NCI-H82 treated with DMSO at 0.1 percent for 48 hours (cell line): ENCODE data around the gene PSME3IP1.

Source experiments
- DNase-seq: peaks from one replicate; lab custom pipeline; 2025; ENCODE audit not compliant: unreplicated experiment; lab: John Stamatoyannopoulos, UW

PSME3IP1 gene

GRCh38 chr16:57169327-57169726, 16.5 kb downstream of the PSME3IP1 start:
- DNase-seq = no peak

- no peak for DNase-seq
Measured at GRCh38 chr16:57167953-57168352, 17.9 kb downstream of the PSME3IP1 start.

GRCh38 chr16:57167538-57167937, 18.3 kb downstream of the PSME3IP1 start:
- DNase-seq = no peak

- DNase-seq = no peak
Measured at GRCh38 chr16:57166951-57167350, 18.9 kb downstream of the PSME3IP1 start.

GRCh38 chr16:57166451-57166850, 19.4 kb downstream of the PSME3IP1 start:
- no peak for DNase-seq

GRCh38 chr16:57165938-57166337, 19.9 kb downstream of the PSME3IP1 start:
- DNase-seq = no peak

GRCh38 chr16:57165483-57165882, 20.4 kb downstream of the PSME3IP1 start:
- no peak for DNase-seq

- no peak for DNase-seq
Measured at GRCh38 chr16:57163842-57164241, 22.0 kb downstream of the PSME3IP1 start.

- DNase-seq = no peak
Measured at GRCh38 chr16:57159447-57159846, 26.4 kb downstream of the PSME3IP1 start.

GRCh38 chr16:57157533-57157932, 28.3 kb downstream of the PSME3IP1 start:
- DNase-seq = no peak

GRCh38 chr16:57156351-57156703, 29.5 kb downstream of the PSME3IP1 start:
- DNase-seq = no peak

GRCh38 chr16:57155702-57156350, 30.0 kb downstream of the PSME3IP1 start:
- DNase-seq = no peak

- no peak for DNase-seq
Measured at GRCh38 chr16:57153841-57154240, 32.0 kb downstream of the PSME3IP1 start.

GRCh38 chr16:57152096-57153093, 33.4 kb downstream of the PSME3IP1 start:
- DNase-seq = no peak

GRCh38 chr16:57151369-57151768, 34.5 kb downstream of the PSME3IP1 start:
- DNase-seq = no peak

- no peak for DNase-seq
Measured at GRCh38 chr16:57150682-57151330, 35.0 kb downstream of the PSME3IP1 start.

- no peak for DNase-seq
Measured at GRCh38 chr16:57149391-57149790, 36.4 kb downstream of the PSME3IP1 start.

GRCh38 chr16:57148481-57148880, 37.4 kb downstream of the PSME3IP1 start:
- no peak for DNase-seq

- DNase-seq = no peak
Measured at GRCh38 chr16:57147381-57148221, 38.2 kb downstream of the PSME3IP1 start.

- no peak for DNase-seq
Measured at GRCh38 chr16:57146735-57147134, 39.1 kb downstream of the PSME3IP1 start.
